Loucy (cell line): ENCODE results near the gene FOXA3.

Experiments used
- H2AFZ ChIP-seq: fragments of 200-600 bp; sonication (generic); 2 replicates; pipeline ENCODE4 v1.6.0; 2016; ENCODE audit warnings: antibody characterized with exemption, mild to moderate bottlenecking, low read length, moderate library complexity
- H3F3A ChIP-seq: fragments of 200-600 bp; 2 replicates; pipeline ENCODE4 v1.6.0; 2016; ENCODE audit warnings: antibody characterized with exemption, low read depth, mild to moderate bottlenecking
- H3K27me3 ChIP-seq: fragments of 200-600 bp; sonication (generic); 2 replicates; pipeline ENCODE4 v1.6.1; 2014; ENCODE audit warnings: low read length, mild to moderate bottlenecking; ENCODE audit not compliant: insufficient read depth, poor library complexity, severe bottlenecking
- H3K36me3 ChIP-seq: fragments of 200-600 bp; sonication (generic); 2 replicates; pipeline ENCODE4 v1.6.1; 2016; ENCODE audit warnings: low read length; ENCODE audit not compliant: insufficient read depth
- H3K4me1 ChIP-seq: fragments of 200-600 bp; sonication (generic); 2 replicates; pipeline ENCODE4 v1.5.1; 2014; ENCODE audit warnings: low read length, mild to moderate bottlenecking; ENCODE audit not compliant: insufficient read depth, poor library complexity, severe bottlenecking
- H3K4me2 ChIP-seq: fragments of 200-600 bp; sonication (generic); 2 replicates; pipeline ENCODE4 v1.6.0; 2014; ENCODE audit warnings: antibody characterized with exemption, low read length, low read depth, mild to moderate bottlenecking; ENCODE audit not compliant: poor library complexity, severe bottlenecking
- H3K4me3 ChIP-seq: fragments of 200-600 bp; sonication (generic); 2 replicates; pipeline ENCODE4 v1.5.1; 2014; ENCODE audit warnings: low read length, mild to moderate bottlenecking, mixed read lengths; ENCODE audit not compliant: poor library complexity, severe bottlenecking
- H3K79me2 ChIP-seq: fragments of 200-600 bp; sonication (generic); 2 replicates; pipeline ENCODE4 v1.6.1; 2014; ENCODE audit warnings: low read length; ENCODE audit not compliant: insufficient read depth
- H3K9ac ChIP-seq: fragments of 200-600 bp; sonication (generic); 2 replicates; pipeline ENCODE4 v1.6.0; 2014; ENCODE audit warnings: mild to moderate bottlenecking, low read depth, low read length, moderate library complexity; ENCODE audit not compliant: poor library complexity, severe bottlenecking
- H3K9me2 ChIP-seq: fragments of 200-600 bp; sonication (generic); replicated peaks from 2 replicates; pipeline ENCODE4 v1.6.1; 2016; ENCODE audit warnings: low read depth, low read length, mixed read lengths
- H3K9me3 ChIP-seq: fragments of 200-600 bp; sonication (generic); 2 replicates; pipeline ENCODE4 v1.6.1; 2014; ENCODE audit warnings: mild to moderate bottlenecking, antibody characterized with exemption, low read length, low read depth; ENCODE audit not compliant: insufficient read depth
- H4K20me1 ChIP-seq: fragments of 200-600 bp; sonication (generic); 2 replicates; pipeline ENCODE4 v1.6.0; 2014; ENCODE audit warnings: antibody characterized with exemption, low read length, mild to moderate bottlenecking; ENCODE audit not compliant: insufficient read depth, poor library complexity, severe bottlenecking
- CTCF ChIP-seq: fragments of 200-600 bp; sonication (generic); conservative IDR thresholded peaks from 2 replicates; pipeline ENCODE4 v1.5.1; 2014; ENCODE audit warnings: mild to moderate bottlenecking, antibody characterized with exemption, low read length
- EZH2phosphoT487 ChIP-seq: fragments of 200-600 bp; IDR thresholded peaks from 2 replicates; pipeline ENCODE4 v1.6.1; 2018; ENCODE audit warnings: antibody characterized with exemption, mild to moderate bottlenecking, moderate library complexity, borderline replicate concordance

Gene FOXA3

GRCh38 chr19:45819769-45820168 is 44.4 kb upstream of the FOXA3 start:
- Histone ChIP-seq H4K20me1 (peaks cover 2% of the 10 kb centered on the region), H3K4me3 (no peak overlapping the region), H3K9me2 (no peaks in the 10 kb centered on the region), H3K27me3 (no peaks in the 10 kb centered on the region), H3K79me2 (no peaks in the 10 kb centered on the region), H3K4me2 (no peak overlapping the region), H2AFZ (no peak overlapping the region), H3F3A (no peaks in the 10 kb centered on the region), H3K9ac (no peak overlapping the region), H3K9me3 (no peaks in the 10 kb centered on the region), H3K4me1 (no peaks in the 10 kb centered on the region), H3K36me3 (peaks cover 25% of the 10 kb centered on the region; the same call in 1 of the 2 replicates)
- TF ChIP-seq CTCF (no peak), EZH2phosphoT487 (no peak)

- TF ChIP-seq CTCF (no peak), EZH2phosphoT487 (no peak)
- H3K9me2 ChIP-seq, result no peaks in the 10 kb centered on the region
- H2AFZ ChIP-seq, result no peak overlapping the region
- H3K36me3 ChIP-seq, result peaks cover 32% of the 10 kb centered on the region; the same call in 1 of the 2 replicates
- H3K9ac ChIP-seq, result no peak overlapping the region
- no peak overlapping the region for H3K4me3 ChIP-seq
- H3K79me2 ChIP-seq, result no peaks in the 10 kb centered on the region
- no peaks in the 10 kb centered on the region for H3K4me1 ChIP-seq
- no peak overlapping the region for H3K4me2 ChIP-seq
- peaks cover 2% of the 10 kb centered on the region for H4K20me1 ChIP-seq
- H3K9me3 ChIP-seq, result no peaks in the 10 kb centered on the region
- H3K27me3 ChIP-seq, result no peaks in the 10 kb centered on the region
- H3F3A ChIP-seq, result no peaks in the 10 kb centered on the region
Measured at GRCh38 chr19:45820413-45821102, 43.6 kb upstream of the FOXA3 start.

GRCh38 chr19:45821103-45821521 is 43.0 kb upstream of the FOXA3 start:
- H2AFZ ChIP-seq, result no peak overlapping the region
- H3K4me1 ChIP-seq, result no peaks in the 10 kb centered on the region
- TF ChIP-seq CTCF, result no peak
- H3K9ac ChIP-seq, result no peak overlapping the region
- no peaks in the 10 kb centered on the region for H3K27me3 ChIP-seq
- no peaks in the 10 kb centered on the region for H3F3A ChIP-seq
- H4K20me1 ChIP-seq, result peaks cover 2% of the 10 kb centered on the region
- no peaks in the 10 kb centered on the region for H3K79me2 ChIP-seq
- no peak overlapping the region for H3K4me2 ChIP-seq
- H3K9me3 ChIP-seq, result no peaks in the 10 kb centered on the region
- peaks cover 38% of the 10 kb centered on the region; the same call in 1 of the 2 replicates for H3K36me3 ChIP-seq
- H3K9me2 ChIP-seq, result no peaks in the 10 kb centered on the region
- no peak overlapping the region for H3K4me3 ChIP-seq
